H1 (cell line): Measurements from ENCODE around the gene TBC1D30. TPM values are rescaled to one million over a fixed set of nuclear protein-coding genes. Genes with fewer than 3 reads are reported as not detected.

Experiments
- CTCF ChIA-PET: fragments of 300-600 bp; sonication (Branson Sonifier 250); formaldehyde crosslinking; loops from one replicate; lab custom pipeline; 2021; ENCODE audit not compliant: partially characterized antibody; lab: Charles Lee
- POLR2A ChIA-PET: fragments of 300-600 bp; sonication (Branson Sonifier 250); formaldehyde crosslinking; loops from one replicate; lab custom pipeline; 2021; ENCODE audit warnings: inconsistent platforms; ENCODE audit not compliant: partially characterized antibody; lab: Charles Lee
- DNase-seq, 2 experiments: peaks; one replicate each; pipeline versions ENCODE4 v3.0.0 to v3.0.0-alpha.2; 2010 to 2022; ENCODE audit warnings: low spot score in 2 of 2, low read depth in 1 of 2, mixed read lengths in 1 of 2
- FAIRE-seq: peaks from 2 replicates; lab custom pipeline; 2011; peaks lifted over from hg19 to GRCh38; lab: Jason Lieb, UNC
- H2AFZ ChIP-seq: 2 replicates; pipeline ENCODE4 v1.8.1; 2012; ENCODE audit warnings: low read length, inconsistent platforms
- H2AK5ac ChIP-seq: 2 replicates; pipeline ENCODE4 v1.6.1; 2013; ENCODE audit warnings: low read depth, low read length
- H2BK120ac ChIP-seq: replicated peaks from 2 replicates; pipeline ENCODE3; 2013; ENCODE audit warnings: low read depth, low read length, inconsistent platforms
- H2BK12ac ChIP-seq: 2 replicates; pipeline ENCODE4 v1.6.1; 2013; ENCODE audit warnings: low read depth, low read length
- H2BK15ac ChIP-seq: 2 replicates; pipeline ENCODE4 v1.6.1; 2013; ENCODE audit warnings: low read length
- H2BK20ac ChIP-seq: 2 replicates; pipeline ENCODE4 v1.6.1; 2013; ENCODE audit warnings: low read length
- H2BK5ac ChIP-seq: 2 replicates; pipeline ENCODE4 v1.6.1; 2013; ENCODE audit warnings: low read depth, low read length
- H3K14ac ChIP-seq: 2 replicates; pipeline ENCODE4 v1.6.1; 2013; ENCODE audit warnings: inconsistent platforms; ENCODE audit not compliant: insufficient read length
- H3K18ac ChIP-seq: 2 replicates; pipeline ENCODE4 v1.6.1; 2013; ENCODE audit warnings: low read length; ENCODE audit errors: extremely low read depth
- H3K23ac ChIP-seq: 2 replicates; pipeline ENCODE4 v1.6.1; 2013; ENCODE audit warnings: inconsistent platforms; ENCODE audit not compliant: insufficient read length
- H3K23me2 ChIP-seq: 2 replicates; pipeline ENCODE4 v1.6.1; 2013; ENCODE audit warnings: low read depth, low read length
- H3K27ac ChIP-seq: 2 replicates; pipeline ENCODE4 v1.6.1; 2011; ENCODE audit warnings: low read depth, low read length, inconsistent platforms
- H3K27me3 ChIP-seq, 4 experiments: replicated peaks in 1 of 4; 1 replicate in 1 of 4; 2 replicates in 3 of 4; pipeline versions ENCODE4 v1.6.1 to v1.8.1; 2011 to 2013; ENCODE audit warnings: low read length in 3 of 4, mild to moderate bottlenecking in 3 of 4, inconsistent platforms in 2 of 4, mixed read lengths in 2 of 4, moderate library complexity in 1 of 4; ENCODE audit not compliant: control insufficient read depth in 3 of 4, insufficient read depth in 3 of 4; ENCODE audit errors: extremely low read depth in 1 of 4
- H3K36me3 ChIP-seq, 4 experiments: 2 replicates each; pipeline versions ENCODE4 v1.6.1 to v1.8.1; 2011 to 2013; ENCODE audit warnings: mild to moderate bottlenecking in 4 of 4, low read length in 3 of 4, moderate library complexity in 2 of 4, control low read depth in 1 of 4, inconsistent platforms in 1 of 4; ENCODE audit not compliant: insufficient read depth in 4 of 4, control insufficient read depth in 2 of 4
- H3K4ac ChIP-seq: replicated peaks from 2 replicates; pipeline ENCODE3; 2013; ENCODE audit warnings: low read length, low read depth, mixed read lengths, inconsistent platforms; ENCODE audit not compliant: insufficient read length
- H3K4me1 ChIP-seq, 4 experiments: replicated peaks in 1 of 4; 1 replicate in 1 of 4; 2 replicates in 3 of 4; pipeline versions ENCODE4 v1.6.1 to v1.8.1; 2011 to 2013; ENCODE audit warnings: low read length in 3 of 4, inconsistent platforms in 2 of 4, mixed read lengths in 1 of 4; ENCODE audit not compliant: insufficient read depth in 4 of 4, control insufficient read depth in 3 of 4
- H3K4me2 ChIP-seq, 2 experiments: 2 replicates each; pipeline versions ENCODE4 v1.6.1 to v1.8.1; 2011 to 2013; ENCODE audit warnings: low read depth in 2 of 2, low read length in 2 of 2, control low read depth in 1 of 2, inconsistent platforms in 1 of 2, mild to moderate bottlenecking in 1 of 2; ENCODE audit not compliant: insufficient read depth in 1 of 2
- H3K4me3 ChIP-seq, 4 experiments: fragments of 200-600, 300-600 bp in 1 of 4; sonication (generic), shearing (Covaris generic), sonication (Bioruptor Twin) in 1 of 4; 2 replicates each; pipeline versions ENCODE4 v1.5.1 to v1.8.1; 2011 to 2016; ENCODE audit warnings: low read length in 4 of 4, low read depth in 3 of 4, control low read depth in 2 of 4, inconsistent platforms in 2 of 4, mild to moderate bottlenecking in 2 of 4, mixed read lengths in 1 of 4, moderate library complexity in 1 of 4; ENCODE audit not compliant: insufficient read depth in 2 of 4; ENCODE audit errors: extremely low read depth in 1 of 4
- H3K56ac ChIP-seq: replicated peaks from 2 replicates; pipeline ENCODE3; 2013; ENCODE audit warnings: low read depth, mild to moderate bottlenecking, mixed read lengths, low read length, inconsistent platforms; ENCODE audit not compliant: insufficient read length
- H3K79me1 ChIP-seq: 2 replicates; pipeline ENCODE4 v1.6.1; 2013; ENCODE audit warnings: low read depth, low read length, control low read depth
- H3K79me2 ChIP-seq, 2 experiments: 2 replicates each; pipeline versions ENCODE4 v1.6.1 to v1.8.1; 2012 to 2013; ENCODE audit warnings: low read length in 2 of 2, mild to moderate bottlenecking in 2 of 2, inconsistent platforms in 1 of 2; ENCODE audit not compliant: insufficient read depth in 2 of 2, control insufficient read depth in 1 of 2
- H3K9ac ChIP-seq, 4 experiments: replicated peaks in 1 of 4; 1 replicate in 1 of 4; 2 replicates in 3 of 4; pipeline versions ENCODE4 v1.6.1 to v1.8.1; 2011 to 2013; ENCODE audit warnings: low read depth in 3 of 4, low read length in 3 of 4, control low read depth in 2 of 4, mild to moderate bottlenecking in 2 of 4, moderate library complexity in 2 of 4, inconsistent platforms in 1 of 4; ENCODE audit errors: extremely low read depth in 1 of 4
- H3K9me3 ChIP-seq, 2 experiments: 2 replicates each; pipeline versions ENCODE4 v1.6.1 to v1.8.1; 2012 to 2013; ENCODE audit warnings: mild to moderate bottlenecking in 2 of 2, moderate library complexity in 2 of 2, control low read depth in 1 of 2, inconsistent platforms in 1 of 2, low read depth in 1 of 2, low read length in 1 of 2, mixed read lengths in 1 of 2; ENCODE audit not compliant: insufficient read depth in 2 of 2
- H4K20me1 ChIP-seq, 2 experiments: replicated peaks in 1 of 2; 2 replicates each; pipeline versions ENCODE3 to v1.8.1; 2011 to 2013; ENCODE audit warnings: inconsistent platforms in 2 of 2, low read length in 2 of 2, mild to moderate bottlenecking in 1 of 2; ENCODE audit not compliant: insufficient read depth in 2 of 2, control insufficient read depth in 1 of 2
- H4K5ac ChIP-seq: 2 replicates; pipeline ENCODE4 v1.6.1; 2013; ENCODE audit warnings: low read length, low read depth, mixed read lengths, inconsistent platforms; ENCODE audit not compliant: insufficient read length
- H4K8ac ChIP-seq: 2 replicates; pipeline ENCODE4 v1.8.0; 2013; ENCODE audit warnings: mild to moderate bottlenecking, moderate library complexity, low read length, inconsistent platforms; ENCODE audit not compliant: insufficient read depth; ENCODE audit errors: extremely low read depth
- H4K91ac ChIP-seq: replicated peaks from 2 replicates; pipeline ENCODE3; 2013; ENCODE audit warnings: low read length, mixed read lengths, inconsistent platforms; ENCODE audit not compliant: insufficient read length
- SP1 ChIP-seq: IDR thresholded peaks from 2 replicates; pipeline ENCODE4 v1.6.1; 2011; ENCODE audit warnings: low read depth, low read length
- SUZ12 ChIP-seq: fragments of 200-600 bp; sonication (generic); IDR thresholded peaks from 2 replicates; pipeline ENCODE4 v1.6.1; 2012; ENCODE audit warnings: mild to moderate bottlenecking, inconsistent platforms, low read length, moderate library complexity, mixed read lengths
- WGBS, 2 experiments: shearing (Covaris generic) in 1 of 2; methylation state at CpG; one replicate each; pipeline versions ENCODE4 v1.1.6 to v1.1.7; 2013 to 2015; ENCODE audit warnings: low lambda C conversion rate in 2 of 2, mixed read lengths in 2 of 2, inconsistent platforms in 1 of 2, low coverage in 1 of 2, missing lambda C conversion rate in 1 of 2; ENCODE audit not compliant: insufficient replicate concordance in 2 of 2, insufficient coverage in 1 of 2, insufficient read length in 1 of 2; ENCODE audit errors: extremely low coverage in 1 of 2, missing lambda C conversion rate in 1 of 2; 5-methylcytosine and 5-hydroxymethylcytosine counted together
- polyA plus RNA-seq, 7 experiments: library from polyadenylated mRNA; depleted of rRNA in 3 of 7; stranded (reverse) in 5 of 7; unstranded in 2 of 7; fragments of >200 nt in 5 of 7; fragments of 200-250 nt in 2 of 7; gene quantifications; 1 replicate in 5 of 7; 2 replicates in 1 of 7; 4 replicates in 1 of 7; pipeline versions ENCODE4 v1.2.1 to v1.2.3, GENCODE V29; 2011 to 2013; ENCODE audit warnings: missing spikeins in 2 of 7, mixed read lengths in 2 of 7
- total RNA-seq: library from RNA; stranded (reverse); fragmentation: NEBNext Ultra II Directional; extraction: Animal tissue kit (Norgen Biotek cat#: 25700); gene quantifications from 2 replicates; pipeline ENCODE4 v1.2.1, GENCODE V29; 2021
- TF ChIP-seq, protein P1 (sequence below): IDR thresholded peaks from 2 replicates; pipeline ENCODE4 v1.6.1; 2011; ENCODE audit warnings: low read depth, mild to moderate bottlenecking, low read length; ENCODE audit not compliant: insufficient read depth

Gene TBC1D30
- total and polyA plus RNA-seq, 2 of the 8 experiments (the other 6 are each of a cell fraction or from before 2014, with no cell fraction given) = 2.8 to 5.5 TPM

DNA sequence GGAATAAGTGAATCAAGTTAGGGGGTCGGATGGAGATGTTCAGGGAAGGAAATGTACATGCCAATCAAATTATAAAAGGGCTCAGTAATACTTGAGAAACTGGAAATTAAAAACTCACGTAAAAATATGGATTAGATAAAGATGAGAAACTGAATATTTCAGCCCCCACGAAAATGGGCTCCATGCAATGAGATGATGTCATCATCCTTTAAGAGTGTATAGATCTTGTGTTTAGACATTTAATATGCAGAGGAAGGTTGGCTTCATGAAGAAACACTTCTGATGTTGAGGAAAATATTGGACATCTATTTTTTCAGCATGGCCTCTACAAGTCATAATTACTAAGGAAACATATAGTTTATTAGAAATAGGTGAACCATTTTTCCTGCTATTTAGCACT lies 9.5 kb downstream of the TBC1D30 start:
- H2BK20ac ChIP-seq = no peak overlapping the region
- no peak for TF ChIP-seq SUZ12
- TF ChIP-seq, protein P1, sequence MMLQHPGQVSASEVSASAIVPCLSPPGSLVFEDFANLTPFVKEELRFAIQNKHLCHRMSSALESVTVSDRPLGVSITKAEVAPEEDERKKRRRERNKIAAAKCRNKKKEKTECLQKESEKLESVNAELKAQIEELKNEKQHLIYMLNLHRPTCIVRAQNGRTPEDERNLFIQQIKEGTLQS = no peak
- no peak for TF ChIP-seq SP1
- no peak overlapping the region for H3K27ac ChIP-seq
- no peaks in the 10 kb centered on the region for H3K27me3 ChIP-seq
- no peaks in the 10 kb centered on the region for H3K36me3 ChIP-seq
- H3K4ac ChIP-seq = no peak overlapping the region
- H3K9me3 ChIP-seq = peaks cover 0 to 3% of the 10 kb centered on the region in 2 experiments; a peak in 1 of 4 replicates
- no peaks in the 10 kb centered on the region for H4K20me1 ChIP-seq
- H2AK5ac ChIP-seq = no peak overlapping the region
- ChIA-PET CTCF (no interaction called here), POLR2A (no interaction called here)
- no peaks in the 10 kb centered on the region; the same call in 1 of the 2 replicates for H3K23me2 ChIP-seq
- no peaks in the 10 kb centered on the region for H3K79me1 ChIP-seq
- H2BK15ac ChIP-seq = no peak overlapping the region
- no peak overlapping the region for H2BK12ac ChIP-seq
- no peak overlapping the region for H3K4me2 ChIP-seq
- H2BK5ac ChIP-seq = no peak overlapping the region
- H4K8ac ChIP-seq = no peak overlapping the region
- 82% methylated on average over 3 of the region's 3 CpGs; no CpG with 5 or more reads in 1 of the 2 experiments for WGBS, 2 experiments
- no peak overlapping the region for H4K91ac ChIP-seq
- no peaks in the 10 kb centered on the region for H3K79me2 ChIP-seq
- H3K14ac ChIP-seq = no peak overlapping the region
- H2BK120ac ChIP-seq = no peak overlapping the region
- H2AFZ ChIP-seq = no peak overlapping the region
- H4K5ac ChIP-seq = no peak overlapping the region
- no peak overlapping the region for H3K18ac ChIP-seq
- DNase-seq (no peak), FAIRE-seq (no peak)
- no peak overlapping the region for H3K56ac ChIP-seq
- no peaks in the 10 kb centered on the region for H3K4me1 ChIP-seq
- H3K9ac ChIP-seq = no peak overlapping the region
- no peak overlapping the region for H3K23ac ChIP-seq
- no peak overlapping the region for H3K4me3 ChIP-seq
